ENCODE results near the gene JAKMIP3.

The JAKMIP3 gene

GRCh38 chr10:132100091-132100481 is 34.3 kb downstream of the JAKMIP3 start:
- no peak for FAIRE-seq

- no peak for FAIRE-seq
Measured at GRCh38 chr10:132100556-132101349, 35.0 kb downstream of the JAKMIP3 start.

GRCh38 chr10:132101529-132101928 is 35.8 kb downstream of the JAKMIP3 start:
- no peak for FAIRE-seq

GRCh38 chr10:132102071-132102716 is 36.4 kb downstream of the JAKMIP3 start:
- FAIRE-seq: no peak

GRCh38 chr10:132102717-132103110 is 37.0 kb downstream of the JAKMIP3 start:
- no peak for FAIRE-seq

- FAIRE-seq: no peak
Measured at GRCh38 chr10:132103116-132103910, 37.6 kb downstream of the JAKMIP3 start.

- FAIRE-seq: no peak
Measured at GRCh38 chr10:132104062-132104461, 38.3 kb downstream of the JAKMIP3 start.

- FAIRE-seq: no peak
Measured at GRCh38 chr10:132104471-132105301, 38.9 kb downstream of the JAKMIP3 start.

GRCh38 chr10:132105302-132105995 is 39.7 kb downstream of the JAKMIP3 start:
- no peak for FAIRE-seq

GRCh38 chr10:132106431-132106830 is 40.7 kb downstream of the JAKMIP3 start:
- FAIRE-seq: no peak

GRCh38 chr10:132107186-132107948 is 41.6 kb downstream of the JAKMIP3 start:
- FAIRE-seq: no peak

- no peak for FAIRE-seq
Measured at GRCh38 chr10:132107949-132108877, 42.5 kb downstream of the JAKMIP3 start.

- no peak for FAIRE-seq
Measured at GRCh38 chr10:132109341-132110110, 43.8 kb downstream of the JAKMIP3 start.

- no peak for FAIRE-seq
Measured at GRCh38 chr10:132110111-132110521, 44.4 kb downstream of the JAKMIP3 start.

- FAIRE-seq: no peak
Measured at GRCh38 chr10:132110713-132111112, 45.0 kb downstream of the JAKMIP3 start.

GRCh38 chr10:132111121-132111731 is 45.5 kb downstream of the JAKMIP3 start:
- no peak for FAIRE-seq

GRCh38 chr10:132111871-132112341 is 46.2 kb downstream of the JAKMIP3 start:
- no peak for FAIRE-seq

GRCh38 chr10:132112611-132113010 is 46.9 kb downstream of the JAKMIP3 start:
- FAIRE-seq: no peak

- FAIRE-seq: no peak
Measured at GRCh38 chr10:132113206-132113605, 47.5 kb downstream of the JAKMIP3 start.
